Stimulated activated CD4-positive, alpha-beta T cell treated with anti-CD3 and anti-CD28 coated beads, Interleukin-1b, Interleukin-23, amount 100 ng/mL, for 24 hours (primary cell): ENCODE data around the gene MYOZ1.
"Not testable (repeated sequence)": the region's sequence is repeated elsewhere in the genome, so short reads cannot be mapped to it uniquely, and the experiment has no call there.

ENCODE experiments used
- DNase-seq, 4 experiments: peaks; one replicate each; pipeline ENCODE4 v3.0.0-alpha.2; 2020; ENCODE audit warnings: low read depth in 4 of 4, low spot score in 1 of 4

The MYOZ1 gene

GRCh38 chr10:73647875-73648651, 6.8 kb upstream of the MYOZ1 start:
- no peak for DNase-seq

GRCh38 chr10:73647211-73647874, 6.1 kb upstream of the MYOZ1 start:
- DNase-seq = no peak

- no peak for DNase-seq
These were observed 5.3 kb upstream of the MYOZ1 start for GRCh38 chr10:73646598-73647041.

- no peak for DNase-seq
These were observed 4.0 kb upstream of the MYOZ1 start for GRCh38 chr10:73645251-73645650.

GRCh38 chr10:73644767-73645166, 3.5 kb upstream of the MYOZ1 start:
- no peak for DNase-seq

GRCh38 chr10:73644015-73644743, 2.9 kb upstream of the MYOZ1 start:
- DNase-seq = peak in 1 of 4 experiments; percentile 17

GRCh38 chr10:73643362-73643761, 2.1 kb upstream of the MYOZ1 start:
- DNase-seq = no peak

GRCh38 chr10:73639286-73639685, 2.0 kb downstream of the MYOZ1 start:
- DNase-seq = no peak

GRCh38 chr10:73635781-73636180, 5.5 kb downstream of the MYOZ1 start:
- DNase-seq = no peak

GRCh38 chr10:73634421-73634820, 6.9 kb downstream of the MYOZ1 start:
- no peak for DNase-seq

- DNase-seq = no peak
These were observed 12.1 kb downstream of the MYOZ1 start for GRCh38 chr10:73629165-73629564.

GRCh38 chr10:73628405-73628804, 12.9 kb downstream of the MYOZ1 start:
- no peak for DNase-seq

- no peak for DNase-seq
These were observed 14.0 kb downstream of the MYOZ1 start for GRCh38 chr10:73627300-73627699.

- DNase-seq = peak; percentile 82 to 89 (median 86)
These were observed 15.2 kb downstream of the MYOZ1 start for GRCh38 chr10:73625884-73626752.

- DNase-seq = no peak
These were observed 16.0 kb downstream of the MYOZ1 start for GRCh38 chr10:73625004-73625883.

- DNase-seq = no peak
These were observed 18.2 kb downstream of the MYOZ1 start for GRCh38 chr10:73623056-73623455.

- DNase-seq = not testable (repeated sequence)
These were observed 20.3 kb downstream of the MYOZ1 start for GRCh38 chr10:73620974-73621373.

- DNase-seq = not testable (repeated sequence)
These were observed 24.1 kb downstream of the MYOZ1 start for GRCh38 chr10:73617143-73617542.

GRCh38 chr10:73614720-73615119, 26.6 kb downstream of the MYOZ1 start:
- no peak for DNase-seq

- no peak for DNase-seq
These were observed 32.2 kb downstream of the MYOZ1 start for GRCh38 chr10:73609116-73609515.
